A549 treated with DMSO at 1 μM for 4 hours (cell line): ENCODE results near the gene RAP1GDS1. TPM values are rescaled to one million over a fixed set of nuclear protein-coding genes. Genes with fewer than 3 reads are reported as not detected.

Source experiments
- total RNA-seq: library from RNA; stranded (reverse); fragments of 200-300 nt; extraction: Qiagen RNA extraction; gene quantifications from 5 replicates; pipeline ENCODE4 v1.2.3, GENCODE V29; 2022; ENCODE audit warnings: low read depth

The RAP1GDS1 gene, protein sequence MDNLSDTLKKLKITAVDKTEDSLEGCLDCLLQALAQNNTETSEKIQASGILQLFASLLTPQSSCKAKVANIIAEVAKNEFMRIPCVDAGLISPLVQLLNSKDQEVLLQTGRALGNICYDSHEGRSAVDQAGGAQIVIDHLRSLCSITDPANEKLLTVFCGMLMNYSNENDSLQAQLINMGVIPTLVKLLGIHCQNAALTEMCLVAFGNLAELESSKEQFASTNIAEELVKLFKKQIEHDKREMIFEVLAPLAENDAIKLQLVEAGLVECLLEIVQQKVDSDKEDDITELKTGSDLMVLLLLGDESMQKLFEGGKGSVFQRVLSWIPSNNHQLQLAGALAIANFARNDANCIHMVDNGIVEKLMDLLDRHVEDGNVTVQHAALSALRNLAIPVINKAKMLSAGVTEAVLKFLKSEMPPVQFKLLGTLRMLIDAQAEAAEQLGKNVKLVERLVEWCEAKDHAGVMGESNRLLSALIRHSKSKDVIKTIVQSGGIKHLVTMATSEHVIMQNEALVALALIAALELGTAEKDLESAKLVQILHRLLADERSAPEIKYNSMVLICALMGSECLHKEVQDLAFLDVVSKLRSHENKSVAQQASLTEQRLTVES
- 23.2 to 28.2 TPM (median 25.9 TPM) in 5 replicates for total RNA-seq

DNA sequence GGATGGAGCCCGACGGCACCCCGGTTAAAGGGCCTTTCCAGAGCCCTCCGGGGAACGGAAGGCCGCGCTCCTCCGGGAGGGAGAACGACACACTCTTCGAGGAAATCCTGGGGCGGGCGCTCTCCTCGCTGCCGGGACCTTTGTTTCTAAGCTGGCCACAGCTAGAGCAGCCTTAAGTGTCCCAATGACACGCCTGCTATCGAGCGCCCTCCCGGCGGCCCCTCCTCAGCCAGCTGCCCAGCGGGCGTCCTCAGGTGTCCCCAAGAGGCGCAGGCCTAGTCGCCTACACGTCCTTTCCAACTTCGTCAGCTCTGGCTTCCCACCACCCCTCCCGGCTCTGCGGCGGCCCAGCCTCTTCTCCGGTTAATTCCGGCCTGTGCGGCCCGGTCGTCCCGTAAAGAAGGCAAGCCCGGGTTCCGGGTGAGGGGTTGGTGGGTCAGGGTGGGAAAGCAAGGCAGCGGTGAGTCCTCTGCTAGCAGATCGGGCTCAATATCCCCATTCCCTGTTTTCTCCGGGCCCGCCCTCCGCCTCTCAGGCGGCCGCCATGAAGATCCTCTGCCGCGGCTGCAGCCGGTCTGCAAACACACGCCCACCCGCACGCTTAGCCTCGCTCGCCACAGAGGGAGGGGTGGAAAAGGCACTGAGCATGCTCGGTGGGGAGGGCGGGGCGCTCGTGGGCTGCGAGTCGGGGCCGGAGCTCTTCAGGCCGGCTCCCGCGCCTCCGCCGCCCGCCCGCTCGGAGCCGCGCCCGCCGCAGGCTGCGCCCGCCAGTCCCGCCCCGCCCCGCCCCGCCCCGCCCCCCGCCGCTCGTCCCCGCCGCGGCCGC lies at the start of gene RAP1GDS1:
Gene RAP1GDS1 (plus strand): TSS at position 806 of the 826 bp plus-strand sequence. CDS start 182 bp downstream, outside the sequence.

Other genes starting within 250 kb of the RAP1GDS1 start
- not detected in 5 replicates for gene STPG2, start 117.9 kb upstream of the RAP1GDS1 start, total RNA-seq